ENCODE results near the gene CDK1. TPM values are rescaled to one million over a fixed set of nuclear protein-coding genes. Genes with fewer than 3 reads are reported as not detected.

The CDK1 gene
- total and polyA plus RNA-seq, 2 of the 8 experiments (the other 6 are each of a cell fraction or from before 2014, with no cell fraction given), result 29.4 to 111 TPM

DNA sequence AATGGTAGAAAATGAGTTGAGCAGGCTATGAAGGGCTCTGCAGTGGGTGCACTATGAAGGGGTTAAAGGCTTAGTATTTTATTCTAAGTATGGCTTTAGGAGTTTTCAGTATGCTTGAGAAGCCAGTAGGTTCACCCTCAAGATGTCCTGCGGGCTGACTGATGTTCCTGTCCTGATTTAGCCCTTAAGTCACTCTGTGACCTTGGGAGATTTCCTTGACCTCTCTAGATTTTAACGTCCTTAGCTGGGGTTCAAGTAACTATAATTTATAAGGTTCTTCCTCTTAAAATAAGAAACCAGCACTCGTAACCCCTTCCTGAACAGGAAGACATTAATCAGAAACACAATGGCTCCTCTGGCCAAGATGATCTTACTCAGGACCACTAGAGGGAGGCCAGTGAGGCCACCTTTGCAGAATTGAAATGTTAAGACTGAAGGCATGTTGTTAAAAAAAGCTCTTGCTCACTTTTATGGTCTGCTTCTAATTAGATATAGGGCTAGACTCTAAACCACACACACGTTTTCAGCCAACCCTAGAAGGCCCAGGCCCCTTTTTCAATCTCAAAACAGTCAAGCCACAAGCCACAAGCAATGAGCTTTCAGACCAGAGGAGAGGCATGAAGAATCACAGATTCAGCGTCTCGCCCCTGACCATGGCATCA is 41.9 kb downstream of the CDK1 start (continued):
- no peak for TF ChIP-seq HDAC6 (IDR thresholded peaks at IDR 0.05; ENCODE audit: low read depth, low read length)

Data from H1 (cell line).